Epithelial cell of esophagus (primary cell): Measurements from ENCODE around the gene NDUFAF8.

ENCODE experiments used
- DNase-seq: peaks from one replicate; pipeline ENCODE4 v3.0.0; 2010; ENCODE audit warnings: low read depth
- H3K4me3 ChIP-seq: 2 replicates; pipeline ENCODE4 v1.5.1; 2011; ENCODE audit warnings: mild to moderate bottlenecking, low read length, control low read depth
- TF ChIP-seq, protein P1 (sequence below): IDR thresholded peaks from 2 replicates; pipeline ENCODE4 v1.5.1; 2011; ENCODE audit warnings: low read depth, mild to moderate bottlenecking, low read length, control low read depth, inconsistent platforms; ENCODE audit not compliant: insufficient read depth; ENCODE audit errors: missing control alignments

NDUFAF8 gene

DNA sequence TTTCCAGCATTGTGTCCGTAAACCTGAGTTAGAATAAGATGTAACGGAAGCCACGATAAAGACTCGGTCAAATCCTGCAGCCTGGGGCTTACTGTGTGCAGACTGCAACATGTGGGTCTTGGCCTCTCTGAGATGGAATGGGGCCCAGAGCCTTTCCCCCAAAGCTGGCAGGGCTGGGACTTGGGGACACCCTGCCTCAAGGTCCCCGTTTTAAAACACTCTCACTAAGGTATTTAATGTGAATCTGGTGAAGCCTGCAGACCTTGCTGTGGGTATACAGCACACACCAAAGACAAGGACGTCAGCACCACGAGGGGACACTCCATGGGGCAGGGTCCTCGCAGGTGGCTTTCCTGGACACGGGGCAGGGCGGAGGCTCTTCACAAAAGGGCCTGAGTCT, 2.1 kb downstream of the NDUFAF8 start:
- H3K4me3 ChIP-seq: no peak overlapping the region
- DNase-seq: no peak
- TF ChIP-seq, protein P1, sequence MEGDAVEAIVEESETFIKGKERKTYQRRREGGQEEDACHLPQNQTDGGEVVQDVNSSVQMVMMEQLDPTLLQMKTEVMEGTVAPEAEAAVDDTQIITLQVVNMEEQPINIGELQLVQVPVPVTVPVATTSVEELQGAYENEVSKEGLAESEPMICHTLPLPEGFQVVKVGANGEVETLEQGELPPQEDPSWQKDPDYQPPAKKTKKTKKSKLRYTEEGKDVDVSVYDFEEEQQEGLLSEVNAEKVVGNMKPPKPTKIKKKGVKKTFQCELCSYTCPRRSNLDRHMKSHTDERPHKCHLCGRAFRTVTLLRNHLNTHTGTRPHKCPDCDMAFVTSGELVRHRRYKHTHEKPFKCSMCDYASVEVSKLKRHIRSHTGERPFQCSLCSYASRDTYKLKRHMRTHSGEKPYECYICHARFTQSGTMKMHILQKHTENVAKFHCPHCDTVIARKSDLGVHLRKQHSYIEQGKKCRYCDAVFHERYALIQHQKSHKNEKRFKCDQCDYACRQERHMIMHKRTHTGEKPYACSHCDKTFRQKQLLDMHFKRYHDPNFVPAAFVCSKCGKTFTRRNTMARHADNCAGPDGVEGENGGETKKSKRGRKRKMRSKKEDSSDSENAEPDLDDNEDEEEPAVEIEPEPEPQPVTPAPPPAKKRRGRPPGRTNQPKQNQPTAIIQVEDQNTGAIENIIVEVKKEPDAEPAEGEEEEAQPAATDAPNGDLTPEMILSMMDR: no peak

DNA sequence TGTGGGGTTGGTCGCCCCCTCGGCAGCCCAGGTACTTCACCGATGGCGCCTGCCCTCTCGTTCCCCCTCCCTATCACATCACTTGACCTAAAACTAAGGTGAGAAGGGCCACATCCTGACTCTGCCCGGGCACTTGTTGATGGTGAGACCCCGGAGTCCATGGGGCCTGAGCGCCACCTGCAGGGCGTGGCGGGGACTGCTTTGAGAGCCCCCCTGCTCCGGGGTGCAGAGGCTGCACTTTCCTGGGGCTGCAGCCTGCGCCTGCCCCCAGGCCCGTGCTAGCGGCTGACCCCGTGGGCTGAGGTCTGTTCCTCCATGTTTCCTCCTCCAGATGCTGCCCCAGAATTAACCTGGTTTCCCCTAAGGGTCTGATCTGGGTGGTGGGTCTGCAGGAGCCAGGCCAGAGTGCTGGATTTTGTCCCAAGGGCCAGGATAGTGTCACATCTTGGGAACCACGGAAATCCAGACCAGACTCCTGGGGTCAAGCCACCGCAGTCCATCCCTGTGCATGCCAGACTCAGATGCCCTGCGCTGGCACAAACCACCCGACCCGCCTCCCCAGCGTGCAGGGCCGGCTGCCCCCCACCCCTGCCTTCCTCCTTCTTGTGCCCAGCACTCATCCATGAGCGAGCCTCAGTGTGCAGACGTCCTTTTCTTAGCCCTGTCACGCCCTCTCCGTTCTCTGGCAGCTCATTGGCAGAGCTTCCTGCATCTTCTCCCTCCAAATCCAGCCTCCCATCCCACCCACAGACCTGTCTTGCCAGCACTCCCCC, 2.7 kb downstream of the NDUFAF8 start:
- H3K4me3 ChIP-seq: no peak overlapping the region
- DNase-seq: peak; percentile 40
- TF ChIP-seq, protein P1: peak; percentile 71

DNA sequence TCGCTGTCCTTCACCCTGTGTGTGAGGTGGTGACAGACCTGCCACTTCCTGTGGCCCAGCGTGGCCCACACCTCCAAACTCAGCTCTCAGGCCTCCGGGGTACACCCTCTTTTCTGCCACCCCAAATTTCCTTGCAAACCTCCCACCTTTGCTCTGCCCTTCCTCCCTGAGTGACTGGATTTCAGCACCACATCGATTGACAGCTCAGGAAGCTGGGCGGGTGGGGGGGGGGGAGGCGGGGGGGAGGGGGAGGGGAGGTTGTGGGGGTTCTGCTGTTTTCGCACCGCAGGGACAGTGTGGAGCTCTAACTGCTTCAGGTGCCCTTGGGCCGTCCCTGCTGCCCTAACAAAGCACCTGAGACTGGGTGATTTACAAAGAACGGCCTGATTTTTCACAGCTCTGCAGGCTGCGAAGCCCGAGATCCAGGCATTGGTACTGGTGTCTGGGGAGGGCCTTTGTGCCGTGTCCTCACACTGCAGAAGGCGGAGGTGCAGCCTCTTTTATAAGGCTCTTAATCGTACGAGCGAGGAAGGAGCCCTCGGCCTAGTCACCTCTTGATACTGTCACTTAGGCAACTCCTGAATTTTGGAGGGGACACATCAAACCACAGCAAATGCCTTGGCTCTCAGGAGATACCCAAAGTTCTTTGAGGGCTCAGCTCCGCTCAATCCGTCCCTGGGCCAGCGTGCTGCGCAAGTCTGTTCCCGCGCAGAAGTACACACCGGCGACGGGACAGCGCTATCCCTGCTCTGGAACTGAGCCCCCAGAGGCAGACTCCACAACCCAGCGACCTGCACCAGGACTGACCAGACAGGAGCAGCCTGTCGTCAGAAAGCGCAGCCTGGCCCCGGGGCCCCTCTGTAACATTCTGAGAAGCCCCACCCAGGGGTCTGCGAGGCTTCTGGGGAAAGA, 3.6 kb downstream of the NDUFAF8 start:
- TF ChIP-seq, protein P1: no peak
- H3K4me3 ChIP-seq: no peak overlapping the region
- DNase-seq: no peak

DNA sequence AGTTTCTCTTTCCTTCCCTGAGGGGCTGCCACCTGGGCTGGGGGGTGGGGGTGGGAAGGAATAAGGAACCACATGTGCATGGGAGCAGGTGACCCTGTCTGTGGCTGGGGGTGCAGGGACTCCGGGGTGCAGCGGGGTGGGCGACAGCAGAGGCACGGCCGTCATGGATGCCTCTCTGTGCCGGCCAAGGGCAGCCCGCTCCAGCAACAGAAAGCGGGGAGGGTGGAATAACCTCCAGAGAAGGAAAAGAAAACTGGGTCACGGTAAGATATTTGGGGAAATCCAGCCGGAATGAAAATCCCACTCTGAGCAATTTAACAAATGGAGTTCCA, 4.2 kb downstream of the NDUFAF8 start:
- TF ChIP-seq, protein P1: no peak
- H3K4me3 ChIP-seq: no peak overlapping the region
- no peak for DNase-seq

DNA sequence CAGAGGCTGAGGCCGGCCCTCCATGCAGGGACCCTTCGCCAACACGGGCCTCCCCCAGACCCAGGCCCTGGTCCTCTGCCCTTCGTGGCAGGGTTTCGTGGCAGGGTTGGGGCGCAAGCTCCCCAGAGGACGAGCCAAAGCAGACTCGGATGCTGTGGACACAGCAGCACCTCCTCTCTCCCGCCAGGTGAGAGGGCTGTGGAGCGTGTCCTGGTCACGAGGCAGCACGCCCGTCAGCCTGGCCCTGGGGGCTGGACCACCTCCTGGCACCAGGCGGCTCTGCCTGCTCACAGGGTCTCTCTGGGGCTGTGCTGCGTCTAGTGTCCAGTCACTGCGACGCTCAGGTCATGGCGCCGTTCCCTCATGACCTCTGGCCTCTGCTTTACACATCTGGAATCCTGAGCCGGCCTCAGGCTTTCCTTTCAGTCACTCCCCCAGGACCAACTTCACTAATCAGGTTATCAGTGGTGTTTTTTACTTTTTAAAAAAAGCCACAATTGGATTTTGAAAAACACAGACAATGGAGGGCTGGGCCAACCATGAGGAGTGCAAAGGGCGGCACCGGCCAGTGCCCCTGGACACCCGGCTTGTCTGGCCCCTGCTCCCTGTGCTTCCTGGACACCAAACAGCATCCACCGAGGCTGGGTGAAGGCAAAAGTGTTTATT, 5.4 kb downstream of the NDUFAF8 start:
- DNase-seq: no peak
- no peak overlapping the region for H3K4me3 ChIP-seq
- TF ChIP-seq, protein P1: no peak

DNA sequence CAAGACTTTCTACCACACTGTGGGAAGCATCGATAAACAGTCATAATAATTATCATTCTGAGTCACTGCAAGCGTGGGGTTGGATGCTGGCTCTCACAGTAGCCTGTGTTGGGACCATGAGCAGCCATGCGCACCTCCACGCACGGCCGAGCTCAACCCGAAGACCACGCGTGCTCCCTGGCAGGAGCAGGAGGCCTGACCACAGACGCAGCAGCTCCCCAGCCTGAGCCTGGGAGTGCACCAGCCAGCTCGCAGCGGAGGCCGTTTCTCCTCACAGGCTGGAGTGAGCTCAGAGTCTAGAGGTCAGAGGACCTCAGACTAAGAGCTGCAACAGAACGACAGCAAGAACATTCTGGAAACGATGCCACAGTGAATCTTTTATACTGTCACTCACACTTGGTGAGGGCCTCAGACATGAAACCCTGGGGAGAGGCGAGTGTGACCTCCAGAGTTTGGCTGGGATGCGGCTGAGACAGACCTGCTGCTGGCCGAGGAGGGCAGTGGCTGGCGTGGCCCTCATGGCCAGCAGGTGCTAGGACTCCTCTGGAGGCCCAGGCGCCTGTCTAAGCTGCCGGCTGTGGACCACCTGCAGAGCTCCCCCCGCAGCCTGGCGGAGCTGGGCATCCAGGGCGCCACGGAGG, 6.0 kb downstream of the NDUFAF8 start:
- TF ChIP-seq, protein P1: no peak
- no peak overlapping the region for H3K4me3 ChIP-seq
- no peak for DNase-seq
